GM10266 (cell line): ENCODE data around the gene PPP1R1C.

Experiments used
- DNase-seq: peaks from one replicate; pipeline ENCODE4 v3.0.0; 2012; ENCODE audit errors: extremely low spot score
- TF ChIP-seq, protein P1 (sequence below): IDR thresholded peaks from 2 replicates; pipeline ENCODE4 v1.5.1; 2012; ENCODE audit warnings: mild to moderate bottlenecking, low read depth; ENCODE audit not compliant: control insufficient read depth, insufficient read depth; ENCODE audit errors: missing control alignments

PPP1R1C gene

DNA sequence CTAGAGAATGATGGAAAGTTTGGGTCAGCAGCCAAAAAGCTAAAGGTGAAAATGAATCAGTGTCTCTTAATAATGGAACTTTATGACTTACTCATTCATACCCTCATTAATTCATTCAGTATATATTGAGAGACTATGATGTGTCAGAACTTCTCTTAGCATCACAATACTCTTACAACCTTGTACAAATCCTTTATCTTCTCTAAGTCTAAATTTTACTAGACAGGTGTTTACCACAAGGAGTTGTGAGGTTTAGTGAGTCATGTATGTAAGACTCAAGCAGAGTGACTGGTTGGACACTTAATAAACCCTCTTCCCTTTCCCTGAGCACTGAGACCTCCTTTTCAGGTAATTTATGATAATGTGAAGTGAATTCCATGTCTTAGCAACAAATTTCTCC lies 129.6 kb downstream of the PPP1R1C start:
- TF ChIP-seq, protein P1, sequence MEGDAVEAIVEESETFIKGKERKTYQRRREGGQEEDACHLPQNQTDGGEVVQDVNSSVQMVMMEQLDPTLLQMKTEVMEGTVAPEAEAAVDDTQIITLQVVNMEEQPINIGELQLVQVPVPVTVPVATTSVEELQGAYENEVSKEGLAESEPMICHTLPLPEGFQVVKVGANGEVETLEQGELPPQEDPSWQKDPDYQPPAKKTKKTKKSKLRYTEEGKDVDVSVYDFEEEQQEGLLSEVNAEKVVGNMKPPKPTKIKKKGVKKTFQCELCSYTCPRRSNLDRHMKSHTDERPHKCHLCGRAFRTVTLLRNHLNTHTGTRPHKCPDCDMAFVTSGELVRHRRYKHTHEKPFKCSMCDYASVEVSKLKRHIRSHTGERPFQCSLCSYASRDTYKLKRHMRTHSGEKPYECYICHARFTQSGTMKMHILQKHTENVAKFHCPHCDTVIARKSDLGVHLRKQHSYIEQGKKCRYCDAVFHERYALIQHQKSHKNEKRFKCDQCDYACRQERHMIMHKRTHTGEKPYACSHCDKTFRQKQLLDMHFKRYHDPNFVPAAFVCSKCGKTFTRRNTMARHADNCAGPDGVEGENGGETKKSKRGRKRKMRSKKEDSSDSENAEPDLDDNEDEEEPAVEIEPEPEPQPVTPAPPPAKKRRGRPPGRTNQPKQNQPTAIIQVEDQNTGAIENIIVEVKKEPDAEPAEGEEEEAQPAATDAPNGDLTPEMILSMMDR, result no peak
- no peak for DNase-seq

DNA sequence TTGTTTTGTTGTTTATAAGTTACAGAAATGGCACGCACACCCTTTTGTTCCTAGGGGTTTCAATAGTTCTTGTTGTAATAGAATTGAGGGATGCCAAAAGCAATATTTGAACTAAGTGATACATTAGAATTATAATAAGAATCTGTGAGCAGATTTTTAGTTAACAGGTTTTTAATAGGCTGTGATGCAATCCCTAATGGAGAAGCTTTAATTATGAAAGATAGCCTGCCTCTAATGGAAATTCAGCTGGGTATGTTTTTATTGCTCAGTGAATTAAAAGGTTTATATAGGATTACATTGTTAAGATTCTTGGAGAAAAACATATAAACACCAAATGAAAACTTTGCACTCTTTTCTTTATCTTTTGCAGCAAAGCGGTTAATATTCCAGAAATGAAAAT lies 131.1 kb downstream of the PPP1R1C start:
- no peak for DNase-seq
- TF ChIP-seq, protein P1, result no peak

DNA sequence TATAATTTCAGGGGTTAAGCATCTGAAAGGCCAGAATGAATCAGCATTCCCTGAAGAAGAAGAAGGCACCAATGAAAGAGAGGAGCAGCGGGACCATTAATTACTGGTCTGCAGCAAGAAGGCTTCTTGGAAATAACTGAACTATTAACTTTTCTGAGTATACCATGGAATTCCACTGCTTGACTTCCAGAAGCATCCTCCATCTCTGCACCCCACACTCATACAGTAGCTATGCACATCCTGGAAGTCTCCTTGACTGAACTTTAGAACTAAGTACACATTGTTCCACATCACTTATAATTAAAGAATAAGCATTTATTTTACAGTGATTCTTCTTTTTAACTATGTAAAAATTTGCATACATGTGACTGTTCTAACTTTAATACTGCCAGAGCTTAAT lies 131.5 kb downstream of the PPP1R1C start:
- TF ChIP-seq, protein P1, result no peak
- no peak for DNase-seq

DNA sequence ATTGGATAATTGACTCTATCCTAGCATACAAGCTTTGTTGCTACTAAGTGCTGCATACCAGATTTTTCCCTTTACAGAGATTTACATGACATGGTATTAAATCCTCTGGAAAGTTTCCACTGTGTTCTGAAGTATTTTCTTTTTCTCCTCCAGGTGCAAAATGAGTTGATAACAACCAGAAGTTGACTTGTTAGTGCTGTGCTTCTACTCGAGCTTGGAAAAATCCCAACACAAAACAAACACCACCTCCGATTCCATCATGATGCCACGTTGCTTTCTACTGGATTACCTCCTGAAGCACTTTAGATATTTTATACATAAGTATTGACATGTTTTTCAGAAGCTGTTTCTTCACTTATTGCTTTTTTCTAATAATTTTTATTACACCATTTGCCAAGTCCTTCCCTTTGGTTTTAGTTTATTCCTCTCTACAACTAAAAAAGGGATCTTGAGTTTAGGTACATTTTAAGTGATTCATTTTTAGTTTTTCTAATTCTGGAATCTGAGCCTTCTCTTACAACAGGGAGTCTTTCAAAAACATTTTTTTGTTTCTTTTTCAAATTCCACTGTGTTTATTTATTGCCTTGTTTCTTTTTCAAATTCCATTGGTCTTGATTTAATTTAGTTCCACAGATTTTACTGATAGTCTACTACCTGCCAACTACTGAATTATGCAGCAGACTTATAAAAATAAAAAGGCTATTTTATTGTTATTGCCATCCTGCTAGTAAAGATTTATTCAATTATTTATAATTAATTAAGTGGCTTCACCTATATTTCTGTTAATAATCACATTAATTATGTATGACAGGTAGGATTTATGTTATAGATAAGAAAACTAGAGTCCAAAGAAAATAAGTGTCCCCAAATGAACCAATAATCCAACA lies 143.4 kb downstream of the PPP1R1C start:
- no peak for DNase-seq
- TF ChIP-seq, protein P1, result no peak

DNA sequence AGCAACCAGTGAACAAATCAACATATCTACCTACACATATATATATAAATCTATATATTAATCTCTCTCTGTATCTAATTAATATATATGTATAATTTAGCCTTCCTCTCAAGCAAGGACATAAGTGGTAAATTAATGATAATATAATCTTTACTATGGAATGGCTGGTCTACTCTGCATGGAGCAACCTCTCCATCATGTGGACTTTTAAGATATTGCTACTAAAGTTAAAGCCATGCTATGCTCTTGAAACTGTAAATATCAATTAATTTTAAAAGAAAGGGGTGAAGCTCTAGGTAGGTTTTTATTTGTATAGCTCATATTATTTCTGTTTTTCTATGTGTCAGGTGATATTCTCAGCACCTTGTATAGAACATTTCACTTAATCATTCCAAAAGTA lies 147.0 kb downstream of the PPP1R1C start:
- TF ChIP-seq, protein P1, result no peak
- DNase-seq, result no peak

DNA sequence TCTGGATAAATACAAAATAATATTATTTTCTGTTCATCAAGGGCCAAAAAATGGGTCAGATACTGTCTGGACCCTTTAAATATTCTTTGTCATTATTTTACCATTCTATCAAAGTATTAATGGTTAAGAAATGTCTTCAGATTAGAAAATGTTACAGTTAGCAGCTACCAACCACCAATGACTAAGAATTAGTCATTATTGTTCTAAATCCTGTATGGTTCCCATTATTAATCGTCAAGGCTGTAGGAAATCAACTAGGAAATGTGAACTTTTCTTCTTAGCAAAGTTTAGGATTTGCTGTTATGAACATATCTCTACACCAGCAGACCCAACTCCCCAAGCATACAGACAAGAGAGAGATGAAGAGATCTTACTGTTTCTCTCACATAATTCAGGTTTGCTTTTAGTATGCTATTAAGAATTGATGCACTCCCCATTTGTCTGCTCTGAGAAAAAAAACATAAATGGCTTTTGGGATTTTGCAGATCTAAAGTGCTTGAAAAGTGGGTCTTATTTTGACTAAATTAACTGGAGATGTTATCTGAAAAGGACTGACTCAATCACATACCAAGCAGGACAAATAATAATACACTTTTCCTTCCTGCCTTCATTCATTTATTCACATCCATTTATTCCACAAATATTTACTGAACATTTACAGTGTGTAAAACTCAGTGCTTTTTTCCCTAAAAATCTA lies 147.7 kb downstream of the PPP1R1C start:
- TF ChIP-seq, protein P1, result no peak
- no peak for DNase-seq

DNA sequence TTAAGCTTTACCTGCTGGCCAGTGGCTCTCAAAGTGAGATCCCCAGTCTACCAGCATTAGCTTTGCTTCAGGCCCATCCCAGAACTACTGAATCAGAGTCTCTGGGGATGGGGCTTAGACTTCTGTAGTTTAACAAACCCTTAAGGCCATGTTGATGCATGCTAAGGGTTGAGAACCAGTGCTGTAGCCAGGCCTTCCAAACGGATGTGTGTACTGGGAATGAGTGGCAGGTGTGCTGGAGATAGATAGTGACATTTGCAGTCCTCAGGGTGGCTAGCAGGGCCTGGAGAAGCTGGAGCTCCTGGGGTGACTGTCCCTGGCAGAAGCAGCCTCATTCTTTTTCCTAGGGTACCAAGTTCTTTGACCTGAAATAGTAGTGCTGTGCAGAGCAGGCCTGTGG lies 148.5 kb downstream of the PPP1R1C start:
- TF ChIP-seq, protein P1, result no peak
- no peak for DNase-seq
